Measurements from ENCODE around the gene MIPOL1. TPM values are rescaled to one million over a fixed set of nuclear protein-coding genes. Genes with fewer than 3 reads are reported as not detected.

MIPOL1 gene
- total RNA-seq, 2 donors from 2014 or later: 0.67 to 1.5 TPM

GRCh38 chr14:37591311-37591940 is 393.7 kb downstream of the MIPOL1 start:
- H3K36me3 Mint-ChIP-seq (ENCODE audit: low read depth): peaks cover 24% of the 10 kb centered on the region
- H3K9me3 Mint-ChIP-seq: peaks cover 7% of the 10 kb centered on the region
- no peak overlapping the region for H3K4me3 Mint-ChIP-seq
- peaks cover 7% of the 10 kb centered on the region for H3K4me1 Mint-ChIP-seq
- H3K27ac Mint-ChIP-seq: no peak overlapping the region
- no peak for ATAC-seq (replicated peaks)
- peaks cover 61% of the 10 kb centered on the region for H3K27me3 Mint-ChIP-seq

DNA sequence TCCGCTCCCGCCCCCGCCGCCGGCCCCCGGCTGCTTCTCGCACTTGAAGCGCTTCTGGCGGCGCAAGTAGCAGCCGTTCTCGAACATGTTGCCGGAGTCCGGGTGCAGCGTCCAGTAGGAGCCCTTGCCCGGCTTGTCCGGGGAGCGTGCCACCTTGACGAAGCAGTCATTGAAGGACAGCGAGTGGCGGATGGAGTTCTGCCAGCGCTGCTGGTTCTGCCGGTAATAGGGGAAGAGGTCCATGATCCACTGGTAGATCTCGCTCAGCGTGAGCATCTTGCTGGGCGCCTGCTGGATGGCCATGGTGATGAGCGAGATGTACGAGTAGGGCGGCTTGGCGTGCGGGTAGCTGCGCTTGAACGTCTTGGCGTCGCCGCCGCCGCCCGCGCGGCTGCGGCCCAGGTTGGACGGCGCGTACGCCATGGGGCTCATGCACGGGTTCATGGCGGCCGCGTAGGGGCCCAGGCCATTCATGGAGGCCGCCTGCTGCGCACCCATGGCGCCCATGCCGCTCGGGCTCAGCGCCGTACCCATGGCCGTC is 394.3 kb downstream of the MIPOL1 start:
- no peak overlapping the region for H3K4me3 Mint-ChIP-seq
- no peak for ATAC-seq (replicated peaks)
- H3K9me3 Mint-ChIP-seq: peaks cover 7% of the 10 kb centered on the region
- H3K27ac Mint-ChIP-seq: no peak overlapping the region
- peaks cover 7% of the 10 kb centered on the region for H3K4me1 Mint-ChIP-seq
- peaks cover 63% of the 10 kb centered on the region for H3K27me3 Mint-ChIP-seq
- H3K36me3 Mint-ChIP-seq (ENCODE audit: low read depth): peaks cover 23% of the 10 kb centered on the region

DNA sequence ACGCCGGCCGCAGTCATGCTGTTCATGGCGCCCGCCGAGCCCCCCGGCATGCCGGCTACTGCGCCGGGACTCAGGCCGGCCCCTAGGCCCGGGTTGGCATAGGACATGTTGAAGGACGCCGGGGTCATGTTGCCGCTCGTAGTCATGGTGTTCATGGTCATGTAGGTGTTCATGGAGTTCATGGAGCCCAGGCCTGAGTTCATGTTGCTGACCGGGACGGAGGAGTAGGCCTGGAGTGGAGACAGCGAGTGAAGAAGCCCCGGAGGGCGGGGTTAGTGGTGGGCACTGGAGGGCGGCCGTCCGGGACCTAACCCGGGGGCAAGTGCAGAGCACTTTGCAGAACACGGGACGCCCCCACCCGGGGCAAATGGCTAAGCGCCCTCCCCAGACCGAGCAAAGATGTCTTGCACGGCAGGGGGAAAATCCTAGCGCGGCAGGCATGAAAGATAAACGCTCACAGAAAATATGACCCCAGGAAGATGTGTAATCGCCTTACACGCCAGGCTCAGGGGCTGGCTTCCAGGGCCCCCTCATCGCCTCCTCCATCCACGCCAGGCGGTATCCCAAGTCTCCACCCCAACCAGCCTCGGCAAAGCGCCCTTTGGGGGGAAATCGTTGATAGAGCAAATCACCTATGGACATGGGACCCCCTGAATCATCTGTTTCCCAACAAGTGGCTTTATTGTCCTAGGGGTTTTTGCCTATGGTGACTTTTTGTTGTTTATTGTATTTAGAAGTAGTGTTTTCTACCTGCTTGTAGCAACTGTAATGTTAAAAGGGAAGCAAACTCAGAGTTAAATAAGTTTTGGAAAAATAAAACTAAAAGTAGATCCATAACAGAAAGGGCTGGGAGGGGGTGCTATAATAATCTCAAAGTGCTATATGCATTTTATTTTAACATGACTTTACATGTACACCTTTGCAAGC is 395.0 kb downstream of the MIPOL1 start:
- Mint-ChIP-seq H3K4me1 (peaks cover 7% of the 10 kb centered on the region), H3K9me3 (peaks cover 7% of the 10 kb centered on the region), H3K4me3 (no peak overlapping the region), H3K36me3 (ENCODE audit: low read depth) (peaks cover 20% of the 10 kb centered on the region), H3K27ac (no peak overlapping the region), H3K27me3 (peaks cover 60% of the 10 kb centered on the region)
- ATAC-seq (replicated peaks): no peak

DNA sequence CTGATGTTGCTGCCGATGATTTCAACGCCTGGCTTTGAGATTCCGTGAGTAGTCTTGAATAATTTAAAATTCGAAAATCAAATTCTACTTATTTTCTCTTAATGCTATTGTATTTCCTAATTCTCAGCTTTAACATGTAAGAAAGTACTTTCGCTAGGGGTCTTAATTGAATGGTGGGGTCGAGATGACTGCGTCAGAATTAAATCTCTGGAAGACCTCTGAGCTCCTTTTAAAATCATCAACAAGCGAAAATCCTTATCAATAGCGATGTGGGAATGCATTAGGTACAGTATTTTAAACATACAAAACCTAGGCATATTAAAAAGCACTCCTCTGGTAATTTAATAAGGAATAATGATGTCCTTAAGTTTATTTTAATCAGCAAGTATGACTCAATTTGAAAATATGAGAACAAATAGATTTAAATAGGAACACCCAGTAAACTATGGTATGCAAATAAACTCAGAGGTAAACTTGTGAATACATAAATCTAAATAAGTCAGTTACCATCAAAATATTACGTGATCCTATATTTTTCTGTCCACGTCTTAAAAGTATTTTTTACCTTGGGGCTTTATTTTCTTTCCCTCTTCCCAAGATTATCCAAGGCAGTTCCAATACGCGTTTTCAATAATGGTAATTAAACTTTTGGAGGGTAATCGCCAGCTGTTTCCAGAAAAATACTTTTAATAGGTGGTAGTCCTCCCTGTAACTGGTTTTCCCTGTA is 395.9 kb downstream of the MIPOL1 start:
- H3K27me3 Mint-ChIP-seq: peaks cover 58% of the 10 kb centered on the region
- peaks cover 7% of the 10 kb centered on the region for H3K4me1 Mint-ChIP-seq
- peak overlapping the region; percentile 53 for H3K4me3 Mint-ChIP-seq
- no peak overlapping the region for H3K27ac Mint-ChIP-seq
- peaks cover 7% of the 10 kb centered on the region for H3K9me3 Mint-ChIP-seq
- no peak for ATAC-seq (replicated peaks)
- H3K36me3 Mint-ChIP-seq (ENCODE audit: low read depth): peaks cover 20% of the 10 kb centered on the region

- Mint-ChIP-seq H3K4me3 (peak overlapping the region; percentile 53), H3K9me3 (peaks cover under 1% of the 10 kb centered on the region), H3K27me3 (peaks cover 57% of the 10 kb centered on the region), H3K36me3 (ENCODE audit: low read depth) (peaks cover 26% of the 10 kb centered on the region), H3K4me1 (peaks cover 7% of the 10 kb centered on the region), H3K27ac (no peak overlapping the region)
- no peak for ATAC-seq (replicated peaks)
Measured at GRCh38 chr14:37594238-37594970, 396.7 kb downstream of the MIPOL1 start.

GRCh38 chr14:37594971-37595808 is 397.5 kb downstream of the MIPOL1 start, which contains the start of the genes FOXA1 and TTC6:
FOXA1 (minus strand) TSS chr14:37595249; CDS start chr14:37594972, 277 bp downstream.
TTC6 (plus strand) TSS chr14:37595629; CDS start chr14:37622065, 26,436 bp downstream.
- peaks cover 57% of the 10 kb centered on the region for H3K27me3 Mint-ChIP-seq
- no peaks in the 10 kb centered on the region for H3K9me3 Mint-ChIP-seq
- no peak for ATAC-seq (replicated peaks)
- H3K4me3 Mint-ChIP-seq: peak within 1 kb of the TSS; percentile 73
- H3K27ac Mint-ChIP-seq: peak within 1 kb of the TSS; percentile 85
- H3K4me1 Mint-ChIP-seq: peaks cover 7% of the 10 kb centered on the region
- peaks cover 28% of the 10 kb centered on the region for H3K36me3 Mint-ChIP-seq (ENCODE audit: low read depth)

DNA sequence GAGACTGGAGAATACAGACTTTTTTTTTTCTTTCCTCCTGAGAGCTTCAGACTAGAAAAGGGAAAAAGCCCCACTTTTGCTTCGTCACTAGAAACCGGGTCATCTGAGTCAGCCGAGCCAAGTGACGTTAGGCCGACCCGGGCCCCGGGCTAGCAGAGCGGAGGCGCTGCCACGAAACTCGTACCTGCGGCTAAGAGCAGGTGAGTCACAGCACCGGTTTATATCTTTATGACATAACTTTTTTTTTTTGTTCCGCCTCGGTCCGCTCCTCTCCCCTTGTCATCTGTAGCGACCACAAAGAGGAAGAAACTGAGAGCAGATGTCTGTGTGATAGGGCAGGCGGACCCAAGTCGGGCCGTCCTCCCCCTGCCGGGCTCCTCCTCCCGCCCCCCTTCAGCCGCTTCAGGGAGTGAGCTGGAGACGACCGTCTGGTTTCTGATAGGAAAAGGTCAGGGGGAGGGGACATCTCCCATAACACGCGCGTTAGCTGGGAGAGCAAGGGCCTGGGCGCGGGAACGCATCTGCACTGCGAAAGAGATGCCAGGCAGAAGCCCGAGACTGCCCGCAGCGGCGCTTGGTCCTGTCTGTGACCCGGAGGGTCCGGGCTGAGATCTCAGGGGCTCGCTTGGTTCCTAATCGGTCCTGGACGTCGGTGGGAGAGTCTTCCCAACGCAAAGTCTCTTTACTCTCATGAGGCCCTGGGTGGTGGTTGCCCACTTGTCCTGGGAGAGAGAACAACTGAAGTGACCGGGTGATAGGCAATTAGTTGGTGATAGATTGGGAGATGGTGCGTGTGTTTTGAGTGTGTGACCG is 398.3 kb downstream of the MIPOL1 start:
- ATAC-seq (replicated peaks): peak; percentile 97
- peak overlapping the region; percentile 85 for H3K27ac Mint-ChIP-seq
- no peaks in the 10 kb centered on the region for H3K9me3 Mint-ChIP-seq

GRCh38 chr14:37596790-37597472 is 399.2 kb downstream of the MIPOL1 start:
- Mint-ChIP-seq H3K4me1 (peaks cover 7% of the 10 kb centered on the region), H3K27me3 (peaks cover 54% of the 10 kb centered on the region), H3K4me3 (no peak overlapping the region), H3K36me3 (ENCODE audit: low read depth) (peaks cover 18% of the 10 kb centered on the region), H3K9me3 (peaks cover 3% of the 10 kb centered on the region), H3K27ac (no peak overlapping the region)
- ATAC-seq (replicated peaks): no peak

More for the DNA sequence above, 398.3 kb downstream of the MIPOL1 start:
- Mint-ChIP-seq H3K27me3 (peaks cover 55% of the 10 kb centered on the region), H3K4me1 (peaks cover 7% of the 10 kb centered on the region), H3K4me3 (peak overlapping the region; percentile 73), H3K36me3 (ENCODE audit: low read depth) (peaks cover 23% of the 10 kb centered on the region)

DNA sequence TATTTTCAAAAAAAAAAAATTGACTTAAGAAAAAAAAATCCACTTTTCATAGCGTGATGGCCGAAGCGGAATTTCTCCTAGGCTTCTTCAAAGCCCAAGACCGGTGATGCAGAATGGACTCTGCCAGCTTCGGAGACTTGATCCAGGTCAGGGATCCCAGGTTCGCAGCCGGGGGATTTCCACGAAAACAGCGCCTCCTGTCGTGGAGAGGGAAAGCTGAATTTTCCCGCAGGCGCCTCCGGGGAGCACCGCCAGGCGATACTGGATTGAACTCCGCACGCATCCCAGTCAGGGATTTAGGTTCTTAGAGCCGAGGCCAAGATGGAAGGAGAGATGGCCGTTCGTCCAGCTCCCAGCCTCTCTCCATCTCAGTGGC is 399.8 kb downstream of the MIPOL1 start:
- no peak for ATAC-seq (replicated peaks)
- peaks cover 18% of the 10 kb centered on the region for H3K36me3 Mint-ChIP-seq (ENCODE audit: low read depth)
- H3K9me3 Mint-ChIP-seq: peaks cover 3% of the 10 kb centered on the region
- no peak overlapping the region for H3K4me3 Mint-ChIP-seq
- peaks cover 51% of the 10 kb centered on the region for H3K27me3 Mint-ChIP-seq
- H3K4me1 Mint-ChIP-seq: peaks cover 7% of the 10 kb centered on the region
- no peak overlapping the region for H3K27ac Mint-ChIP-seq

DNA sequence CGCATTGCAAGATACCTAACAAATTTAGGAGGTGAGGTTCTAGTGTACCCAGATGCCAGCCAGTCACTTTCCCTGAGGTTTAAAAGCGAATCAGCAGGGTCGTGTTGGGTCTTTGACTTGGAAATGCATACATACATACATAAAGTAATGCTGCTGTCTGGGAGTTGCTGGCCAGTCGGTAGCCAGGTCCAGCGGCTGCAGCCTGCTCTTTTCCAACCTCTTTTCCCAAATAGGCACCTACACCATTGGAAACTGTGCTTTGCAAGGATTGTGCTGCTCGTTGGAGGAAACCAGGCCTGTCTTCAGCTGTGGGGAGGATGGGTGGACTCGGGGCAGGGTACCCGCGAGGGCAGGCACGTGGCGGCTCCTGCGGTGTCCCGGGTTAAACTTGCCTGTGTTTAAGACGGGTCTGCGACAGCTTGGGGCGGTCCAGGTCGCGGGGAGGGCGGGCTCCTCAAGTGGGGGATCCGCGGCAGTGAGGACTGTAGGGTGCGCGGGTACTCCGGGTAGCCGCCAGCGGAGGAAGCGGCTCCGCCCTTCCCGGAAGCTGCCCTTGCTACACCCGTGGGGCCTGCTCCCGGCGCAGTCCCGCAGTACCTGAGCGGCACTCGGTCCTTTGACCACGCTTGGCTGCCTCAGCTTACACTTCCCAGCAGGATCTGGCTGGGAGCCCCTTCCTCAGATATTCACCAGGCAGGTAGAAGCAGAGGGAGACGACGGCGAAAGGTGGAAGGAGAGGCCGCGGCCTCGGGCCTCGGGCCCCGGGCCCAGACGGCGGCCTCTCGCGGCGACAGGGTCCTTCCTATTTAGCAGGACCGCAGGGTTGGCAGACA is 400.4 kb downstream of the MIPOL1 start:
- Mint-ChIP-seq H3K4me1 (peaks cover 7% of the 10 kb centered on the region), H3K27me3 (peaks cover 51% of the 10 kb centered on the region)
- no peak for ATAC-seq (replicated peaks)

DNA sequence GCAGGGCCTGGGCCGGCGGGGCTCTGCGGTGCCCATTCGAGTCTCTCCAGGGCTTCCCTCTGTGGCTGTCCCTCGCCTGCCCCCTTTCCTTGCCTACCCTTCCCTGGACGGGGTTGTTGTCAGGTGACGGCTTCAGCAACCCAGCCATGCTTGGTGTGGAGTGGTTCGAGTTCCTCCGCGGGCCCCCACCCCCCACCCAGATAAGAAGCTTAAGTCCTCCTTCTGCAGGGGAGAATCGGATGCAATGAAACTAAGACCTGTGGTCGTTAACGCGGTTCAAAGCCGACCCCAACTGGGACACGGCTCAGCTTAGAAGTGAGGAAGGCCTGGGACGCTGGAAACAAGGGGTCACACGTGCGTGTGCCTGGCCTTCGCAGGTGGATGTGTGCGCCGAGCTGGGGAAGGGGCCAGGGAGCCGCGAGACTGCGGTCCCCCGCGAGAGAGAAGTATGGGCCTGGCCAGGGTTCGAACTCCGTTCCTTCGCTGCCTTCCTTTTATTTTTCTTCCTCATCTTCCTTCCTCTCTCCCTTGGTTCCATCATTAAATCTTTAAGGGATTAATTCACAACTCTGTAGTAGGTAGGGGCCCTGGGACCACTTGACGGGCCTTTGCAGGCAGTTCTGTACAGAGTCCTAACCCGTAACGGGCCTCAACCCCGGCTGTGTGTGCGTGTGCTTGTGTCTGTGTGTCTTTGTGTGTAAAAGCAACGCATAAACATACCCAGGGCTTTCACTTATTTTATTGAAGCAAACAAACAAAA is 401.2 kb downstream of the MIPOL1 start:
- no peak for ATAC-seq (replicated peaks)
- Mint-ChIP-seq H3K4me3 (peak overlapping the region; percentile 12), H3K36me3 (ENCODE audit: low read depth) (peaks cover 18% of the 10 kb centered on the region), H3K27me3 (peaks cover 46% of the 10 kb centered on the region), H3K4me1 (peaks cover 7% of the 10 kb centered on the region), H3K27ac (no peak overlapping the region), H3K9me3 (peaks cover 3% of the 10 kb centered on the region)

More for the DNA sequence above, 400.4 kb downstream of the MIPOL1 start:
- Mint-ChIP-seq H3K4me3 (peak overlapping the region; percentile 12), H3K9me3 (peaks cover 3% of the 10 kb centered on the region), H3K36me3 (ENCODE audit: low read depth) (peaks cover 18% of the 10 kb centered on the region), H3K27ac (no peak overlapping the region)
